Vagina (tissue), 2 donors: ENCODE data around the gene FGGY.

ENCODE experiments used
- CTCF ChIP-seq, 3 experiments: fragments of 450-650 bp in 2 of 3; fragments of 200-600 bp in 1 of 3; sonication (generic) in 1 of 3; IDR thresholded peaks; one replicate each; pipeline ENCODE4 v1.5.1; 2017 to 2019; ENCODE audit warnings: antibody characterized with exemption in 3 of 3, mild to moderate bottlenecking in 2 of 3, moderate library complexity in 2 of 3
- POLR2A ChIP-seq, 2 donors: fragments of 450-650 bp; IDR thresholded peaks; one replicate each; pipeline ENCODE4 v1.6.1; 2017; ENCODE audit warnings: antibody characterized with exemption in 2 of 2, mild to moderate bottlenecking in 2 of 2, moderate library complexity in 2 of 2

DNA sequence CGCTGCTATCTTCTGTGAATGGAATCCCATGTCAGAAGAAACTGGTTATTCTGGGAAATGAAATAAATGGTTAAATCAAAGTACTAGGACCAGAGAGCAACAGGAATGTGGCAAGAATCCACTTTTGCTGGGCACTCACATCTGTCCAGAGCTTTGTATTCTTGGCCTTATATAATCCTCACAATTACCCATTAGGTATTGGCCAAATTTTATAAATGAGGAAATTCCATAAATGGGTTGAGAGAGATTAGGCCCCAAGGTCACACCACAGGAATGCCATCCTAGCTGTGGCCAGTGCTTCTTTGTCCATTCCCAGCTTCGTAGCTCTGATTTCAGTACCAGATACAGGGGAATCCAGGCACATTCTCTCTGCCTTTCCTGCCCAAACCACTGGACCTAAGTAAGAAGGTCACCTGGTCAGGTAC is 441.7 kb downstream of the FGGY start:
- no peak for TF ChIP-seq CTCF (IDR thresholded peaks at IDR 0.05)
- no peak for TF ChIP-seq POLR2A (IDR thresholded peaks at IDR 0.05)
